Keratinocyte (primary cell): ENCODE measurements around the gene LIMA1. TPM values are rescaled to one million over a fixed set of nuclear protein-coding genes. Genes with fewer than 3 reads are reported as not detected.
"Not testable (repeated sequence)": the region's sequence is repeated elsewhere in the genome, so short reads cannot be mapped to it uniquely, and the experiment has no call there.

Source experiments
- DNase-seq: peaks from one replicate; pipeline ENCODE4 v3.0.0-alpha.2; 2011; ENCODE audit warnings: low read depth, missing footprints, low spot score
- FAIRE-seq: peaks from 2 replicates; lab custom pipeline; 2011; peaks lifted over from hg19 to GRCh38; lab: Jason Lieb, UNC
- H2AFZ ChIP-seq: 2 replicates; pipeline ENCODE4 v1.6.0; 2012; ENCODE audit warnings: low read length, control low read depth, inconsistent platforms; ENCODE audit not compliant: control insufficient read depth
- H3K27ac ChIP-seq: 2 replicates; pipeline ENCODE4 v1.5.1; 2011; ENCODE audit warnings: low read length; ENCODE audit not compliant: control insufficient read depth, insufficient read depth
- H3K27me3 ChIP-seq: 3 replicates; pipeline ENCODE4 v1.6.0; 2011; ENCODE audit warnings: low read length; ENCODE audit not compliant: control insufficient read depth, insufficient read depth; ENCODE audit errors: extremely low read depth
- H3K36me3 ChIP-seq, 2 experiments: 2 replicates in 1 of 2; 3 replicates in 1 of 2; pipeline ENCODE4 v1.5.1; 2011; ENCODE audit warnings: low read length in 2 of 2, mild to moderate bottlenecking in 1 of 2; ENCODE audit not compliant: control insufficient read depth in 2 of 2, insufficient read depth in 2 of 2; ENCODE audit errors: extremely low read depth in 1 of 2
- H3K4me1 ChIP-seq: 3 replicates; pipeline ENCODE4 v1.5.1; 2011; ENCODE audit warnings: low read length; ENCODE audit not compliant: control insufficient read depth, insufficient read depth; ENCODE audit errors: extremely low read depth
- H3K4me2 ChIP-seq: 3 replicates; pipeline ENCODE4 v1.6.0; 2011; ENCODE audit warnings: low read depth, low read length; ENCODE audit not compliant: control insufficient read depth, insufficient read depth; ENCODE audit errors: extremely low read depth
- H3K4me3 ChIP-seq, 3 experiments: fragments of 200-600 bp in 1 of 3; sonication (generic) in 1 of 3; 2 replicates in 2 of 3; 3 replicates in 1 of 3; pipeline ENCODE4 v1.5.1; 2011 to 2016; ENCODE audit warnings: low read length in 3 of 3, mild to moderate bottlenecking in 3 of 3, control low read depth in 2 of 3, inconsistent platforms in 1 of 3, low read depth in 1 of 3, mixed read lengths in 1 of 3, mixed run types in 1 of 3, moderate library complexity in 1 of 3; ENCODE audit not compliant: control insufficient read depth in 2 of 3, insufficient read depth in 2 of 3; ENCODE audit errors: extremely low read depth in 1 of 3
- H3K79me2 ChIP-seq: 2 replicates; pipeline ENCODE4 v1.6.0; 2012; ENCODE audit warnings: low read length; ENCODE audit not compliant: control insufficient read depth, insufficient read depth
- H3K9ac ChIP-seq: 3 replicates; pipeline ENCODE4 v1.6.0; 2011; ENCODE audit warnings: low read length; ENCODE audit not compliant: control insufficient read depth, insufficient read depth; ENCODE audit errors: extremely low read depth
- H3K9me1 ChIP-seq: 3 replicates; pipeline ENCODE4 v1.6.0; 2011; ENCODE audit warnings: low read length; ENCODE audit not compliant: control insufficient read depth, insufficient read depth; ENCODE audit errors: extremely low read depth
- H3K9me3 ChIP-seq: 2 replicates; pipeline ENCODE4 v1.5.1; 2012; ENCODE audit warnings: low read depth, low read length; ENCODE audit not compliant: control insufficient read depth
- H4K20me1 ChIP-seq: 3 replicates; pipeline ENCODE4 v1.6.0; 2011; ENCODE audit warnings: low read length; ENCODE audit not compliant: control insufficient read depth, insufficient read depth; ENCODE audit errors: extremely low read depth
- EZH2 ChIP-seq: IDR thresholded peaks from one replicate; pipeline ENCODE4 v1.6.1; 2012; ENCODE audit warnings: inconsistent platforms, mild to moderate bottlenecking, low read length, moderate library complexity
- dilution Hi-C: fragments of 300-500 bp; cut with MboI; formaldehyde crosslinking; loops from one replicate; pipeline ENCODE4 v1.7.0; 2020; ENCODE audit warnings: low sequenced_read_pairs; ENCODE audit not compliant: extremely low pct_ligation_motif_present
- polyA plus RNA-seq, 5 experiments: library from polyadenylated mRNA; depleted of rRNA in 3 of 5; stranded (reverse) in 3 of 5; stranded (forward) in 1 of 5; unstranded in 1 of 5; fragments of >200 nt; gene quantifications; 1 replicate in 1 of 5; 2 replicates in 3 of 5; 3 replicates in 1 of 5; pipeline versions ENCODE4 v1.2.1 to v1.2.3, GENCODE V29; 2011 to 2012; ENCODE audit warnings: missing spikeins in 2 of 5, low read depth in 1 of 5, low replicate concordance in 1 of 5
- TF ChIP-seq, protein P1 (sequence below), 3 experiments: IDR thresholded peaks in 1 of 3; conservative IDR thresholded peaks in 1 of 3; optimal IDR thresholded peaks in 1 of 3; 2 replicates in 2 of 3; 3 replicates in 1 of 3; pipeline versions ENCODE3 to v1.5.1; 2011; ENCODE audit warnings: low read length in 3 of 3, mild to moderate bottlenecking in 3 of 3, moderate library complexity in 2 of 3, control low read depth in 1 of 3, inconsistent platforms in 1 of 3; ENCODE audit not compliant: insufficient read depth in 2 of 3; ENCODE audit errors: extremely low read depth in 1 of 3

Gene LIMA1
- polyA plus RNA-seq, 1 donor (not counting 4 experiments of a cell fraction or from before 2014, with no cell fraction given) = 510 TPM

DNA sequence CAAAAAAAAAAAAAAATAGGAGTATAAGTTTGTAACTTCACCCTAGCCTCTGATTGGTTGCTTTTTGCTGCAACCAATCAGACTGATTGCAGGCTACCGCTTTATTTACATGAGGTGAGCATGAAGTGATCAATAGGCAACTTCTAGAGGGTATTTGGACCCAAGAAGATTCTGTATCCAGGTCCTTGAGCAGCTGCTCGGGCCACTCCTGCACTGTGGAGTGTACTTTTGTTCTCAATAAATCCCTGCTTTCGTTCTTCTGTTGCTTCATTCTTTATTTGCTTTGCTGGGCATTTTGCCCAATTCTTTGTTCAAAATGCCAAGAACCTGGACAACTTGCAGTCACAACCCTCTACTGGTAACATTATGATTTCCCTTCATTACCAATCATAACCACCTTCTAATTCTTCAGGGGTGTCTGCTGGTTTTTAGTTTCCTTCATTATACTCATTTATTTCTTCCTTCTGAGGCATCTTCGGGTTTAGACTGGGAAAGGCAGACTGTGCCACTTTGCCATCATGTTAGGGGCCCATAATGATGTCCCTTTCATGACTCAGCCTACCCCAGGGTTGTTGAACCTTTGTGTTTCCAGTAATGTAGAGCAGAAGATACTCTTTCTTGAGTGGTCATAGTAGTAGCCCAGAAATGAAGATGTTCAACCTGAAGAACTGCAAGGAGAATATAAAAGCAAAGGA, 43.4 kb upstream of the LIMA1 start:
- peaks cover 5% of the 10 kb centered on the region for H3K4me1 ChIP-seq
- dilution Hi-C loops = no loop called here
- H3K4me2 ChIP-seq = no peak overlapping the region
- H4K20me1 ChIP-seq = no peaks in the 10 kb centered on the region
- H3K79me2 ChIP-seq = no peaks in the 10 kb centered on the region
- no peaks in the 10 kb centered on the region for H3K27me3 ChIP-seq
- no peaks in the 10 kb centered on the region for H3K9me1 ChIP-seq
- DNase-seq (no peak), FAIRE-seq (no peak)
- no peak overlapping the region for H3K27ac ChIP-seq
- no peaks in the 10 kb centered on the region for H3K9me3 ChIP-seq
- H3K4me3 ChIP-seq = no peak overlapping the region
- no peak overlapping the region for H2AFZ ChIP-seq
- TF ChIP-seq, protein P1, sequence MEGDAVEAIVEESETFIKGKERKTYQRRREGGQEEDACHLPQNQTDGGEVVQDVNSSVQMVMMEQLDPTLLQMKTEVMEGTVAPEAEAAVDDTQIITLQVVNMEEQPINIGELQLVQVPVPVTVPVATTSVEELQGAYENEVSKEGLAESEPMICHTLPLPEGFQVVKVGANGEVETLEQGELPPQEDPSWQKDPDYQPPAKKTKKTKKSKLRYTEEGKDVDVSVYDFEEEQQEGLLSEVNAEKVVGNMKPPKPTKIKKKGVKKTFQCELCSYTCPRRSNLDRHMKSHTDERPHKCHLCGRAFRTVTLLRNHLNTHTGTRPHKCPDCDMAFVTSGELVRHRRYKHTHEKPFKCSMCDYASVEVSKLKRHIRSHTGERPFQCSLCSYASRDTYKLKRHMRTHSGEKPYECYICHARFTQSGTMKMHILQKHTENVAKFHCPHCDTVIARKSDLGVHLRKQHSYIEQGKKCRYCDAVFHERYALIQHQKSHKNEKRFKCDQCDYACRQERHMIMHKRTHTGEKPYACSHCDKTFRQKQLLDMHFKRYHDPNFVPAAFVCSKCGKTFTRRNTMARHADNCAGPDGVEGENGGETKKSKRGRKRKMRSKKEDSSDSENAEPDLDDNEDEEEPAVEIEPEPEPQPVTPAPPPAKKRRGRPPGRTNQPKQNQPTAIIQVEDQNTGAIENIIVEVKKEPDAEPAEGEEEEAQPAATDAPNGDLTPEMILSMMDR (optimal IDR thresholded peaks at IDR 0.05 in 1 of 3, IDR thresholded peaks at IDR 0.05 in 1 of 3, conservative IDR thresholded peaks at IDR 0.05 in 1 of 3; ENCODE audit: extremely low read depth in 1 of 3, insufficient read depth in 2 of 3, low read length in 3 of 3) = no peak
- no peak for TF ChIP-seq EZH2
- no peak overlapping the region for H3K9ac ChIP-seq
- H3K36me3 ChIP-seq = no peaks in the 10 kb centered on the region

DNA sequence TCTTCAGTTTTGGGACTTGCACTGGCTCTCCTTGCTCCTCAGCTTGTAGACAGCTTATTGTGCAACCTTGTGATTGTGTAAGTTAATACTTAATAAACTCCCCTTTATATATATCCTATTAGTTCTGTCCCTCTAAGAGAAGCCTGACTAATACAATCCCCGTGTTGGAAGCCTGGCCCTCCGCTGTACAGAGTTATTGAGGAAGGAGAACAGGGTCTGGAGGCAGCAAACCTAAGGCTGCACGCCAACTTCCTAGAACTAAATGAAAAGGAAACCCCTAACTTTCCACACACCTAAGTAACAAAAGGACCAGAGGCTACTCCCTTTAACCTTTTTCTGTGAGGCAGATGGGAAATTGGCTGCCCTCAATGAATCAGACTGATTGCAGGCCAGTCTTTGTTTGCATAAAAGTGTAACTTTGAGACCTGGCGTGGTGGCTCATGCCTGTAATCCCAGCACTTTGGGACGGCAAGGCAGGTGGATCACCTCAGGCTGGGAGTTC, 42.6 kb upstream of the LIMA1 start:
- DNase-seq = no peak
- no peak overlapping the region for H2AFZ ChIP-seq
- no peaks in the 10 kb centered on the region for H3K9me3 ChIP-seq
- TF ChIP-seq EZH2 = no peak
- TF ChIP-seq, protein P1 (optimal IDR thresholded peaks at IDR 0.05 in 1 of 3, IDR thresholded peaks at IDR 0.05 in 1 of 3, conservative IDR thresholded peaks at IDR 0.05 in 1 of 3; ENCODE audit: extremely low read depth in 1 of 3, insufficient read depth in 2 of 3, low read length in 3 of 3) = no peak
- no peak for FAIRE-seq
- H3K4me3 ChIP-seq = no peak overlapping the region
- no peak overlapping the region for H3K9ac ChIP-seq
- no peaks in the 10 kb centered on the region for H3K9me1 ChIP-seq
- dilution Hi-C loops = no loop called here
- no peaks in the 10 kb centered on the region for H3K27me3 ChIP-seq
- H4K20me1 ChIP-seq = no peaks in the 10 kb centered on the region
- H3K27ac ChIP-seq = no peak overlapping the region
- H3K4me1 ChIP-seq = no peaks in the 10 kb centered on the region
- H3K36me3 ChIP-seq = no peaks in the 10 kb centered on the region
- H3K79me2 ChIP-seq = no peaks in the 10 kb centered on the region
- H3K4me2 ChIP-seq = no peak overlapping the region

DNA sequence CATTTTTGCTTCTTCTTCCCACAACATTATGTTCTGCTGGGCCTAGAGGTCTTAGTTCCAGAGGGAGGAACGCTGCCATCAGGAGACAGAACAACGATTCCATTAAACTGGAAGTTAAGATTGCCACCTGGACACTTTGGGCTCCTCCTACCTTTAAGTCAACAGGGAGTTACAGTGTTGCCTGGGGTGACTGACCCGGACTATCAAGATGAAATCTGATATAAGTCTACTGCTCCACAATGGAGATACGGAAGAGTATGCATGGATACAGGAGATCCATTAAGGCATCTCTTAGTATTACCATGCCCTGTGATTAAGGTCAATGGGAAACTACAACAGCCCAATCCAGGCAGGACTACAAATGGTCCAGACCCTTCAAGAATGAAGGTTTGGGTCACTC, 41.5 kb upstream of the LIMA1 start:
- H3K36me3 ChIP-seq, H3K4me2 ChIP-seq, H3K9me1 ChIP-seq, H3K4me3 ChIP-seq, H3K27me3 ChIP-seq, DNase-seq, dilution Hi-C loops, H4K20me1 ChIP-seq, H3K9me3 ChIP-seq, H2AFZ ChIP-seq, H3K27ac ChIP-seq, H3K4me1 ChIP-seq, FAIRE-seq, H3K9ac ChIP-seq, H3K79me2 ChIP-seq: not testable (repeated sequence)

DNA sequence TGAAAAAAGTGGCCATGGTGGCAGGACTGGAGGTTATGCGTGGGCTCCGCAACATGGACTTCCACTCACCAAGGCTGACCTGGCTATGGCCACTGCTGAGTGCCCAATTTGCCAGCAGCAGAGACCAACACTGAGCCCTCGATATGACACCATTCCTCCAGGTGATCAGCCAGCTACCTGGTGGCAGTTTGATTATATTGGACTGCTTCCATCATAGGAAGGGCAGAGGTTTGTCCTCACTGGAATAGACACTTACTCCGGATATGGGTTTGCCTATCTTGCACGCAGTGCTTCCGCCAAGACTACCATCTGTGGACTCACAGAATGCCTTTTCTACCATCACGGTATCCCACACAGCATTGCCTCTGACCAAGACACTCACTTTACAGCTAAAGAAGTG, 40.8 kb upstream of the LIMA1 start:
- dilution Hi-C loops, H4K20me1 ChIP-seq, H3K36me3 ChIP-seq, H3K4me2 ChIP-seq, H3K27me3 ChIP-seq, H2AFZ ChIP-seq, DNase-seq, H3K27ac ChIP-seq, H3K9me1 ChIP-seq, H3K4me3 ChIP-seq, H3K9me3 ChIP-seq, FAIRE-seq, H3K9ac ChIP-seq, H3K4me1 ChIP-seq, H3K79me2 ChIP-seq: not testable (repeated sequence)
